Upper lobe of left lung (tissue), 4 donors: ENCODE data around the gene IL11RA.

Experiments
- CTCF ChIP-seq, 6 experiments: fragments of 450-650 bp in 4 of 6; fragments of 200-600 bp in 2 of 6; sonication (generic) in 2 of 6; IDR thresholded peaks; one replicate each; pipeline ENCODE4 v1.5.1; 2016 to 2019; ENCODE audit warnings: antibody characterized with exemption in 6 of 6
- POLR2A ChIP-seq, 4 donors: fragments of 450-650 bp; IDR thresholded peaks; one replicate each; pipeline ENCODE4 v1.5.1; 2016 to 2017; ENCODE audit warnings: antibody characterized with exemption in 4 of 4, mild to moderate bottlenecking in 2 of 4

GRCh38 chr9:34644766-34645314, 7.1 kb upstream of the IL11RA start:
- TF ChIP-seq CTCF (IDR thresholded peaks at IDR 0.05) = no peak
- TF ChIP-seq POLR2A (IDR thresholded peaks at IDR 0.05) = no peak
